Gastrocnemius medialis (tissue), 4 donors: Measurements from ENCODE around the gene PDLIM1.

ENCODE experiments used
- POLR2A ChIP-seq, 2 donors: fragments of 450-650 bp; IDR thresholded peaks; one replicate each; pipeline ENCODE4 v1.6.1; 2017; ENCODE audit warnings: antibody characterized with exemption in 2 of 2, mild to moderate bottlenecking in 2 of 2, moderate library complexity in 2 of 2
- TF ChIP-seq, protein P1 (sequence below), 5 experiments: fragments of 450-650 bp in 3 of 5; fragments of 200-600 bp in 2 of 5; sonication (generic) in 2 of 5; IDR thresholded peaks in 4 of 5; conservative IDR thresholded peaks in 1 of 5; 1 replicate in 4 of 5; 2 replicates in 1 of 5; pipeline ENCODE4 v1.5.1; 2016 to 2019; ENCODE audit warnings: antibody characterized with exemption in 5 of 5, mild to moderate bottlenecking in 3 of 5, moderate library complexity in 3 of 5

DNA sequence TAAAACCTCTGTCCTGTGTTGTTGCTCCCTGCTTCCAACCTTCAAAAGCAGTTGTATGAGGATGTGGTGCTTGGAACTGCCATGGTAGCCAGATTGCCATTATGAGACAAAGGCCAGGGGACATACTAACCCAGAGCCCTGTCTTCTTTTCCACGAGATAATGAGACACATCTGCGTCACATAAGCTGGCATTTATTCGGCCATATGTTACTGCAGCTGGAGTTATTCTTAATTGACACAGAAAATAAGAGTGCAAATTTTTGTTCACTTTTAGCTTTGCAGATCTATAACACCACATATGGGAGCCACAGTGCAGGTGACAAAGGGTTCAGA is 15.5 kb upstream of the PDLIM1 start:
- TF ChIP-seq, protein P1, sequence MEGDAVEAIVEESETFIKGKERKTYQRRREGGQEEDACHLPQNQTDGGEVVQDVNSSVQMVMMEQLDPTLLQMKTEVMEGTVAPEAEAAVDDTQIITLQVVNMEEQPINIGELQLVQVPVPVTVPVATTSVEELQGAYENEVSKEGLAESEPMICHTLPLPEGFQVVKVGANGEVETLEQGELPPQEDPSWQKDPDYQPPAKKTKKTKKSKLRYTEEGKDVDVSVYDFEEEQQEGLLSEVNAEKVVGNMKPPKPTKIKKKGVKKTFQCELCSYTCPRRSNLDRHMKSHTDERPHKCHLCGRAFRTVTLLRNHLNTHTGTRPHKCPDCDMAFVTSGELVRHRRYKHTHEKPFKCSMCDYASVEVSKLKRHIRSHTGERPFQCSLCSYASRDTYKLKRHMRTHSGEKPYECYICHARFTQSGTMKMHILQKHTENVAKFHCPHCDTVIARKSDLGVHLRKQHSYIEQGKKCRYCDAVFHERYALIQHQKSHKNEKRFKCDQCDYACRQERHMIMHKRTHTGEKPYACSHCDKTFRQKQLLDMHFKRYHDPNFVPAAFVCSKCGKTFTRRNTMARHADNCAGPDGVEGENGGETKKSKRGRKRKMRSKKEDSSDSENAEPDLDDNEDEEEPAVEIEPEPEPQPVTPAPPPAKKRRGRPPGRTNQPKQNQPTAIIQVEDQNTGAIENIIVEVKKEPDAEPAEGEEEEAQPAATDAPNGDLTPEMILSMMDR (IDR thresholded peaks at IDR 0.05 in 4 of 5, conservative IDR thresholded peaks at IDR 0.05 in 1 of 5) = no peak
- TF ChIP-seq POLR2A (IDR thresholded peaks at IDR 0.05) = no peak
